Nephron progenitor cell (in vitro differentiated cells): Measurements from ENCODE around the gene PTPRA.

Experiments used
- DNase-seq: peaks from one replicate; pipeline ENCODE4 v3.0.0; 2021
- H3K27ac Mint-ChIP-seq: 2 replicates; pipeline ENCODE4 v1.8.0; 2021; ENCODE audit warnings: mild to moderate bottlenecking, moderate library complexity, mixed read lengths
- H3K27me3 Mint-ChIP-seq: 2 replicates; pipeline ENCODE4 v1.8.0; 2021; ENCODE audit warnings: mild to moderate bottlenecking, low read depth, mixed read lengths; ENCODE audit not compliant: poor library complexity
- H3K36me3 Mint-ChIP-seq: 2 replicates; pipeline ENCODE4 v1.8.0; 2021; ENCODE audit warnings: low read depth, mixed read lengths
- H3K4me1 Mint-ChIP-seq: 2 replicates; pipeline ENCODE4 v1.8.0; 2021; ENCODE audit warnings: mixed read lengths
- H3K4me3 Mint-ChIP-seq: 2 replicates; pipeline ENCODE4 v1.8.0; 2021; ENCODE audit warnings: mild to moderate bottlenecking, moderate library complexity, mixed read lengths
- H3K9me3 Mint-ChIP-seq: 2 replicates; pipeline ENCODE4 v1.8.0; 2021; ENCODE audit warnings: mild to moderate bottlenecking, moderate library complexity, mixed read lengths
- CTCF ChIP-seq: fragments of 200-600 bp; sonication (generic); IDR thresholded peaks from 2 replicates; pipeline ENCODE4 v1.5.0; 2021; ENCODE audit warnings: antibody characterized with exemption

PTPRA gene

GRCh38 chr20:2952766-2953165 lies 79.5 kb downstream of the PTPRA start:
- no peak overlapping the region for H3K27ac Mint-ChIP-seq
- DNase-seq, result no peak
- no peaks in the 10 kb centered on the region for H3K9me3 Mint-ChIP-seq
- no peak overlapping the region for H3K4me3 Mint-ChIP-seq
- peaks cover 66% of the 10 kb centered on the region for H3K36me3 Mint-ChIP-seq
- no peak for TF ChIP-seq CTCF
- H3K4me1 Mint-ChIP-seq, result peaks cover 15% of the 10 kb centered on the region
- H3K27me3 Mint-ChIP-seq, result no peaks in the 10 kb centered on the region

GRCh38 chr20:2955257-2955970 lies 82.1 kb downstream of the PTPRA start:
- Mint-ChIP-seq H3K9me3 (peaks cover 8% of the 10 kb centered on the region), H3K4me3 (no peak overlapping the region), H3K27ac (peak overlapping the region; percentile 48), H3K27me3 (no peaks in the 10 kb centered on the region), H3K36me3 (peaks cover 69% of the 10 kb centered on the region), H3K4me1 (peaks cover 21% of the 10 kb centered on the region)
- DNase-seq, result no peak
- no peak for TF ChIP-seq CTCF

- Mint-ChIP-seq H3K4me3 (no peak overlapping the region), H3K27me3 (no peaks in the 10 kb centered on the region), H3K4me1 (peaks cover 22% of the 10 kb centered on the region), H3K9me3 (peaks cover 16% of the 10 kb centered on the region), H3K27ac (no peak overlapping the region), H3K36me3 (peaks cover 71% of the 10 kb centered on the region)
- TF ChIP-seq CTCF, result no peak
- DNase-seq, result no peak
Observed at GRCh38 chr20:2956480-2956879, 83.2 kb downstream of the PTPRA start.

- Mint-ChIP-seq H3K27me3 (peaks cover 3% of the 10 kb centered on the region), H3K36me3 (peaks cover 47% of the 10 kb centered on the region), H3K27ac (no peak overlapping the region), H3K4me3 (no peak overlapping the region), H3K4me1 (no peaks in the 10 kb centered on the region), H3K9me3 (no peaks in the 10 kb centered on the region)
- DNase-seq, result no peak
- no peak for TF ChIP-seq CTCF
Observed at GRCh38 chr20:2967841-2968240, 94.6 kb downstream of the PTPRA start.

- Mint-ChIP-seq H3K4me3 (no peak overlapping the region), H3K27me3 (no peaks in the 10 kb centered on the region)
Observed at GRCh38 chr20:2972126-2972525, 98.8 kb downstream of the PTPRA start.

More at GRCh38 chr20:2972126-2972525, 98.8 kb downstream of the PTPRA start:
- DNase-seq, result no peak
- H3K27ac Mint-ChIP-seq, result no peak overlapping the region
- H3K4me1 Mint-ChIP-seq, result no peaks in the 10 kb centered on the region
- TF ChIP-seq CTCF, result no peak
- peaks cover 62% of the 10 kb centered on the region for H3K36me3 Mint-ChIP-seq
- no peaks in the 10 kb centered on the region for H3K9me3 Mint-ChIP-seq
